NCI-H2107 treated with DMSO at 0.1 percent for 48 hours (cell line): ENCODE results near the gene MAGI2.

Experiments used
- DNase-seq: peaks from one replicate; lab custom pipeline; 2025; ENCODE audit not compliant: unreplicated experiment; lab: John Stamatoyannopoulos, UW

Gene MAGI2

DNA sequence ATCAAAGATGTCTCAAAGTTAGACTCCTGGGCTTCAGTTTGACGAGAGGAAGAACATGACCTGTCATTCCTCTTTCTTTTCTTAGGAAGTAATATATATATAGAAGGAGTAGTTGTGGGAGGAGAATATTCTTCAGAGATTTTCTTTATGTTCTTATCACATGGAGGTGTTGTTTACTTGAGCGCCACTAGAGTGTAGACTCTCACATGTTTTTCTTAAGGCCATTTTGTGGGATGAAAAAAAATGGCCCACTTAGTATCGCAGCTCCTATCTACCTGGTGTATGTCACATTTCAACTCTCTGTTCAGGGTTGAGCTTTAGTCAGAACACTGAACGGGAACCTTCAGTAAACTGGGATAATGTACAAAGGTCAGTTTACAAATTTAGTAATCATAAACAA lies 1009.7 kb downstream of the MAGI2 start:
- no peak for DNase-seq

DNA sequence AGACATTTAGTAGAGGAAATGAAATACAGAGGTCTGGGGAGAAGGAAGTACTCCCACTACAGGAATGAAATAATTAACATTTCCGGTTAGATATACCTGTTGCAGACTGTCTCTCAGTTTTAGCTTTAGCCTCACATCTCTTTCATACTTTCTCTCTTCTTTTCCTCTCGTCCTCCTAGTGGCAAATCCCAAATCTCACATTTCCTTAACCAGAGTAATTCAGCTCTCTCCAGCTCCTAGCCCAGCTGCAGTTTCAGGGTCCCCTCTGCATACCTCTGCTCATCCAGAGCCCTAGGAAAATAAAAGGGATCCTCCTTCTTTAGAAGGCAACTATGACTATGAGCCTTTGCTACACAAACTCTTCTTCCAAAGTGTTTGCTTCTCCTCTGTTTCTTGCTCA lies 1011.7 kb downstream of the MAGI2 start:
- DNase-seq = no peak

DNA sequence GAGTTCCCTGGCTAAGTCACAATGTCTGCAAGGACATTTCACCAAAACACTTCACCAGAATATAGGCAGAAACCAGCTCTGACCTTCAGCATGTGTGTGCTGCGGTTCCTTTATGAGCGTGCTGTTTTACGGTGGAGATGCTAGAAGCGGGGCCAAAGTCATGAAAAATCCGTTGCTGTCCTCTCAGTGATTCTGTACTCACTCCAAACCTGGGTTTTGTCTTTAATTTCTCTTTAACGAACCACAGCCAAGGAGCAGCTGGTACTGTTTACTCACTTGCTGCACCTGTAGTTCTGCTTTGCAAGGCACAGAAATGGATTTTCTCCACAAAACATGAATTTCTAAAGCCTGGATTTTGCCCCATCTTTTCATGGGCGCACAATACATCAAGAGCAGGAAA lies 1015.0 kb downstream of the MAGI2 start:
- DNase-seq = no peak

DNA sequence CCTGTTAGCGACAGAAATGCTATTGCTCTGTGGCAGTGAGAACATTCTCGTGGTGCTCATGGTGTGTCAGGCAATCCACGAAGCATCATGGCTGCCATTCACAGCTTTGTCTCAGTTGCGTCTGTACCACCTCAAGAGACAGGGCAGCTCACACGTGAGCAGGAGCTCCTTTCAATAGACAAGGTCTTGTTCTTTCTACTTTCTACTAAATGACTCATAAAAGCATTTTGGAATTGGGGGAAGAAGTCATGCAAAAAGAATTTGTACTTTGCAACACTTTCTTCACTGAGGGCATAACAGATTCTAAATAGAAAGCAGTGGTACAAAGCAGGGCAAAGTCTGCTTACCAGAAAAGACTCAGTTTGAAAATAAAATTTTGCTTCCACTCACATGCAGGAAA lies 1016.3 kb downstream of the MAGI2 start:
- no peak for DNase-seq

DNA sequence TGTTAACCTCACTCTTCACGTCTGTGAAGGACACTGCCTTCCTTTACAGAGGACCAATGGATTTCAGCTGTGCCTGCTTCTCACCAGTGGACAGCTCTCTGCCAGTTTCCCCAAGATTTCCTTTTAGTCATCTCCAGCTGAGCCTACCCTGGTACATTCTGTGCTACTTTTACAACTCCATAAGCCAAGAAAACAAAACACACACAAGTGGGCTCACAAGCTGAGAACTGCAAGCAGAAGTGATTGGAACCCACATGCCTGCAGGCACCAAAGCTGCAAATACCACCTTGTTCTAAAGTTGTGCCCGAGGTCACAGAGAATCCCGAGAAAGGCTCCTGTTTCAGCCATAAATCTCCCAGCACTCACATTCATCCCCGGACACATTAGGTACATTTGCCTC lies 1018.1 kb downstream of the MAGI2 start:
- no peak for DNase-seq

DNA sequence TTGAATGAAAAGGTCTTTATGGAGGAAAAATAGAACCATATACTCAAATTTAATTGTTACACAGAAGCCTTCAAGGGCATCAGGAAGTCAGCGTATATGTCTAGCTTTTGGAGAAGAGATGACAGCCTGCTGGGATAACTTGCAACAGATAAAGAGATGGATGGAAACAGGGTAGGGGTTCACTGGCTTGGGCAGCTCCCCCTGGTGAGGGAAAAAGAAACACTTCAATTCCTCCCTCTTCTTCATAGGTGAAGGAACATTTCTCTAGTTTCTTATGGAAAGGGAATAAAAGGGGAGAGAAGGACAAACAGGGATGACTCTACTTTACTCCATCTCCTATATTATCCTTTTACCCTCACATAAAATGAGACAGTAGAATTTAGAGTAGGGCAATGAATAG lies 1019.2 kb downstream of the MAGI2 start:
- no peak for DNase-seq

DNA sequence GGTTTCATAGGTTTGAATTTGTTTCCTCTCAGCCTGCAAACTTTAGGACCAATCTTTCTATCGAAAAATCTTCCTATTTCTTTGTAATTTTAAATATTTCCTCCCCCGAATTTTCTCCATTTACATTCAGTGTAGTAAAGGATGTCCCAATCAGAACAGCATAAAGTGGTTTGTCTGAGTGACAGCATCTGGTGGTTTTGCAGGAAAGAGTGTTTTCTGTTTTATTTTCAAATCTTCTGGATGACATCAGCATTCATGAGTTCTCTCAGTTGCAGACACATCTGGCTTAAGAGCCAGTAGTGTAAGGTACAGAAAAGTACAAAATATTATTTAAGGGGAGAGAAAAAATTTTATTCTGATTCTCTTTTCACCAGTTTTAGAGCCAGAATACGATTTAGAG lies 1020.0 kb downstream of the MAGI2 start:
- no peak for DNase-seq

DNA sequence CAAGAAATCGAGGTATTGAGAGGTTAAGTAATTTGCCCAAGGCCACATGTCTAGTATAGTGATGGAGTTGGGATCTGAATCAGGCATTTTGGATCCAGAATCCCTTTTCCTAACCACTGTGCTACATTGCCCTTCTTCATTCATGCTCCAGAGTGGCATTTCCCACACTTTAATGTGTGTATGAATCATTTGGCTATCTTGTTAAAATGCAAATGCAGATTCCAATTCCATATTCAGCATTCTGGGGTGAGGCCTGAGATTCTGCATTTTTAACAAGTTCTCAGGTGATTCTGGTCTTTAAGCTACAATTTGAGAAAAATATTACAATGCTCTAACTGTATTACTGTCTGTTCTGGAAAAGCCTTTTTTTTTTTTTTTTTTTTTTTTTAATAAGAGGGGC lies 1023.6 kb downstream of the MAGI2 start:
- DNase-seq = no peak

DNA sequence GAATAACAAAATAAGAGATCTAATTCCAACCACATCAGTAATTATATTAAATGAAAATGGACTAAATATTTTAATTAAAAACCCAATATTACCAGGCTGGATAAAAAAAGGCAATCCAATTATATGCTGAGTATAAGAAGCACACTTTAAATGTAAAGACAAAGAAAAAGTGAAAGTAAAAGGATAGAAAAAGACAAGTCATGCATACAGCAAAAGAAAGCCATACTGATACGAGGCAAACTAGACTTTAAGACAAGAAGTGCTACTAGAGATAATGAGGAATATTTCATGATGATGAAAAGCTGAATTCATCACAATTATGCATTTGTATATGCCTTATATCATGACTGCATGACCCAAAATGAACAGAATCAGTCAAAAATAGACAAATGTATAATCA lies 1026.3 kb downstream of the MAGI2 start:
- DNase-seq = no peak

DNA sequence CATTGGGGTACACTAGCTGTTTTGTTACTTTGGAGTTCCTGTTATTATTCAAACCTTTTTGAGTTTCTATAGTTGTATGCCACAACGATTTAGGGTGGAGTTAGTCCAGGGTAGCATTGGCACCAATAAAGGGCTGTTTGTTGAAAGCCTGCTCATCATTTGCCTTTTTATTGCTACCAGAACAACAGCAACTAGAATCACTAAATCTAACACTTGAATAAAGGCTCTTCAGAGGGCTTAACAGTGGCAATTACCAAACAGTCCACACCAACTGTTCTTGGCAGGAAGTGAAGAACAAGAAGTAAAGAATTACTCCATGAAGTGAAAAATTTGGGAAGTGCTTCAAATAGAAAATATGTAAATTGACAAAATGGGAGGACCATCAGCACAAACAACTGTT lies 1033.5 kb downstream of the MAGI2 start:
- DNase-seq = no peak

DNA sequence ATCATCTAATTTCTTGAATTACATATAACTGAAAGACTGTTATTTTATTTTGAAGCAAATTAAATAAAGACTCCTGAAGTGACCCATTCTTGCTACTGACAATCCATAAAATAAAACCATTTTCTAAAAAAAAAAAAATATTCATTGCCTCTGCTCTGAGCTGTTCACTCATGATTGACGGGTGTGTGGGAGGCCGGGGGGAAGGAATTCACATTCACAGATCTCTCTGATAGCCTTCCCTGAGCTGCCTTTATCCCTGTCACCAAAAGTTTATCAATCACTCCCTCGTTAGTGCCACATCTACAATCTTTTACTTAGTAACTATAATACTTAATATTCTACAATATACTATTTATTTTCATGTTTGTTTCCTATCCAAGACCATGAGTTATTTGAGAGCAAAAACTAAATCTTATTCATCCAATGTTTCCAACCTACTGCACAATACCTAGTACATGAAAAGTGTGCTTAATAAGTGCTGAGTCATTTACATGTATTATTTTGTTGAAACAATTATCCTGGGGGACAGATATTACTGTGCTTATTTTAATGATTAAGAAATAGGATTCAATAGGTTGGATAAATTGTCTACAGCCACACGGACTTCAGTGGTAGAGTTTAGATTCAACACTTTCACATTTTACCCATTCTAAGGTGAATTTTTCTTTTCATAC lies 1036.2 kb downstream of the MAGI2 start:
- no peak for DNase-seq

DNA sequence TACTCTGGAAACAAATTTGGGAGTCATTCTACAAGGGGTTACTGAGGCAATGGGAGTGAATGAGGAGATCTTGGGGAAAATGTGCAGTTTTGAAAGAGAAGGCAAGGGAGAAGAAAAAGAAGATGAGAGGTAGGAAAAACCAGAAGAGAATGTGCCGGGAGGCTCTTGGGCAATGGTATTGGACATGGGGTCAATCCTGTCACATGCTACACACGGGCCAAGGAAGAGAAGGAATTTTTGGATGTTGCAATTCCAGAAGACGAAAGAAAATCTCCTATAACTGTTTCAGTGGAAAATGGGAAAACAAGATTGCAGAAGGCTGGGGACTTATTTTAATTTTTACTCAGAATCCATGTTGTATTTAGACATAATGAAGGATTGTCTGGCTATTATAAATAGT lies 1039.9 kb downstream of the MAGI2 start:
- no peak for DNase-seq

DNA sequence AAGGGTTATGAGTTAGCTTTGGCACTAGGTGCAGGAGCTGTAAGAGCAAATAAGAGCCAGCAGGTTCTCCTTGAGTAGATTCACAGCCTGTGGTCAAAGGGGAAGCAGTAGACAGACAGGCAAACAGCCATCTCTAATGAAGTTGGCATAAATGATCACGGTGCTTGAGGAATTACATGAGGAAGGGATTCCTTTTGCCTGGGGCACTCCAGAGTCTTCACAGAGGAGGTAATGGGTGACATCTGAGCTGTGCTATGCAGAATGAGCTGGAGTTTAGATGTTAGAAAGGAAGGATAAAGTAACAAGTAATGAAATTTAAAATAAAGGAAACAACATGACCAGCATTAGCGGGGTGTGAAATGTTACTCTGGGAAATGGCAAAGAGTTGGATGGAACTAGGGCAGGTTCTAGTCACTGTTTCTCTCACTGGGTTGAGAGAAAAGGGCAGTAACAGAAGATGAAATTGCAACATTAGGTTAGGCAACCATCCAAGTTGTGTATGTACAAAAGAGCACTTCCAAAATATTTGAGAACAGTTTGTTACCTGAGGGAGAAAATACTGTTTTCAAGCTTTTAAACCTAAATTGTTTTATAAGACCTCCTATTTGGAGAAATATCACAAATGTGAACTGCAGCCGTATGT lies 1041.1 kb downstream of the MAGI2 start:
- no peak for DNase-seq

DNA sequence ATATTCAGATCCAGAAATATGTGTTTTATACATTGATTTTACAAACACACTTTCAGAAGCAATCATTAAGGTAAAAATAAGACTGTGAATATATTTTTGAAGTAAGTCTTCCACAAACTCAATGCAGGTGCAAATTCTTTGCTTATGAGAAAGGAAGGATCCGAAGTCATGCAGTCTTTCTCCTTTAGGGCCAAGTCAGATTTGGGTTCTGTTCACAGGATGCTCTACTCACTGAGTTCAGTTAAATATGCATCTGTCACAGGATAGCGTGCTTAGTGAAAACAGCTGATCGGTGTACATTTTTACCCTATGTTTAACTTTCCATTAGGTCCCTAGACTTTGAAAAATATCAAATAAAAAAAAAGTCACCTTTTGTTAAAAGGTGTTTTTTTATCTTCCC lies 1046.4 kb downstream of the MAGI2 start:
- no peak for DNase-seq

DNA sequence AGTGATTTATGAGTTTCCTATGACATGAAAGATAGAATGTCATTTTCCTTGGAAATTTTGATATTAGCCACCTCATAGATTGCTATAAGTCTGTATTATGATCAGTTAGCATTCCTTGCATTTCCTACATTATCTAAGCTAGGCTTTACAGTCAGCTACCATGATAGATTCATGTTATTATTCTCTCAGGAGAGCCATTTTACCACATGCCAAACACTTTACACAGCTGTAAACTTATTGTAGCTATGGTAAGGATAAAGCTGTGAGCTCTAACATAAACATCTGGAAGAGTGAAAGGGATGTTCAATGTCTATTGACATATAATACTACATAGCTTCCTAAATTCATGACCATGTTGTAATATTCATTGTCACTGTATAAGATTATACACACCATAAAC lies 1046.9 kb downstream of the MAGI2 start:
- DNase-seq = no peak

DNA sequence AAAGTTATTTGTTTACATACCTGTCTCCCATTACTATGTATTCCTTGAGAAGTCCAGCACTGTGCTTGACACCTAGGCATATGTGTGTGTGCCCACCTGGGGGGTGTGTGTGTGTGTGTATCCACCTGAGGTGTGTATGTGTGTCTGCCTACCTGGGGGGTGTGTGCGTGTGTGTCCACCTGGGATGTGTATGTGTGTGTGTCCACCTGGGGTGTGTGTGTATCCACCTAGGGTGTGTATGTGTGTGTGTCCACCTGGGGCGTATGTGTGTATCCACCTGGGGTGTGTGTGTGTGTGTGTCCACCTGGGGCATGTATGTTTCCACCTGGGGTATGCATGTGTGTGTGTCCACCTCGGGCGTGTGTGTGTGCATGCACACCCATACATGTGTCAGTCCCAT lies 1051.4 kb downstream of the MAGI2 start:
- no peak for DNase-seq

DNA sequence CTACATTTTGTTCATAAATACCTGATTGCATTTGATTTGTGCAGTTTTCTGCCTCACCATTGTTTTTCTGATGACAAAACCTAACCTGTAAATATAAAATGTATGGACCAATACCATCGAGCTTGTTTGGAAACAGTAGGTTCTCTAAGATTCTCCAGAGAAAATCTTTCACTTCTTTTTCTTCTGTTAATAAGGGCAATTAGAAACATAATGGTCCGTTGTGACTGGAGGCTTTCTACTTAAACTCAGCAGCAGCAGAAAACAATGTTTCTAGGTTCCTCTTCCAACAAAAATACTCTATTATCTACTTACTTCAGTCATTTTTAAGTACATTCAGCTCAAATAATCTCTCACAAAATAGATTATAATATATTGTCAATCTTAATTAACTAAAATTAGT lies 1053.4 kb downstream of the MAGI2 start:
- no peak for DNase-seq

DNA sequence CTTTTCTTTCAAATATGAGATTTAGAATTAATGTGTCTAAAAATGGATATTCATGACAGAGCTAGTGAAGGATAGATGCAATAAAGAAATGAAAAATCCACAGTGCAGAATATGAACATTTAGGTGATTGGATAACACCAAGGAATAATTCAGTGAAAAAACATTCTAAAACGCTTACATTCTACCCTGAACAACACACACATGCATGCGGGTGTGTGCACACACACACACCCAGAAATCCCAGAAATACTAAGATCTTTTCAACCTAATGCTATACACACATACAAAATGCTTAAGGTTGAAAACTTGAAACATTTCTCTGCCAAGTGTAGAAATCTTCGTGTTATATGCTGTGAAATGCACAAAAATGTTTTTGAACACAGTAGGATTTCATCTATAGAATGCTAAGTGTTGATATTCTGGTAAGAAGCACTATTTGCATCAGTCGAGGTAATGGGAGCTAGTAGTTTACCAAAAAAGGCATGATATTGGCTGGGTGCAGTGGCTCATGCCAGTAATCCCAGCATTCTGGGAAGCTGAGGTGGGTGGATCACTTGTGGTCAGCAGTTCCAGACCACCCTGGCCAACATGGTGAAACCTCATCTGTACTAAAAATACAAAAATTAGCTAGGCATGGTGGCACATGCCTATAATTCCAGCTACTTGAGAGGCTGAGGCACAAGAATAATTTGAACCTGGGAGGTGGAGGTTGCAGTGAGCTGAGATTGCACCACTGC lies 1054.3 kb downstream of the MAGI2 start:
- no peak for DNase-seq

DNA sequence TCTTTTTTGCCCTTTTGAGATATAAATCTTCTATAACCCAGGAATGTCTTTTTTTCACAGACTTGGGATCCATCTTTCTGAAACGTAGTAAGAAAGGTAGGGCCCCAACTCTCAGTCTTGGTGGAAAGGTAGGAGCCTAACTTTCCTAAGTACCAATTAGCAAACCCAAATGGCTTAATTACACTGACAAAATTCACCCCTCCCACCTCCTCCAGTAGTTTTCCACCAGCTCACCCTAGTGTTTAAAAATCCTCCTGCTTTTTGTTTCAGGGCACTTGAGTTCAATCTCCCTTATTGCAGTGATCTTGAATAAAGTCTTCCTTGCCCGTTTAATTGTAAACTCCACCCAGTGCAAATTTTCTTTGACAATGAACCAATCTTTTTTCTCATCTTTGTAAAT lies 1054.9 kb downstream of the MAGI2 start:
- DNase-seq = no peak

DNA sequence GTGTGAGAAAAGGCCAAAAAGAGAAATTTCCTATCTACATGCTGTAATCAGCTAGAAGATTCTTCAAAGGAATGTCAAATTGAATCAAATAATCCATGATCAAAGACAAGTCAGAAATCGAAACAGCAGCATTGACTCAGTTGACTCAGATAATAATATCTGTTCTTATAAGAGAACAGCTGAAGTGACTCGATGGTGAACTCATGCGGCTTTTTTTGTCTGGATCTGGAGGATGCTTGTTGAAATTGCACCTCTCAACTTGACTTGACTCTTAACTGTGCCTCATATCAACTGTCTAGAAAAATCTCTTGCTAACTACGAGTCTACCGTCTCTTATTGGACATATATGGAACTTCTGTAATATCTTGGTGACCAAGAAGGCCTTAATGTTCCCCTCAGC lies 1055.4 kb downstream of the MAGI2 start:
- DNase-seq = no peak

DNA sequence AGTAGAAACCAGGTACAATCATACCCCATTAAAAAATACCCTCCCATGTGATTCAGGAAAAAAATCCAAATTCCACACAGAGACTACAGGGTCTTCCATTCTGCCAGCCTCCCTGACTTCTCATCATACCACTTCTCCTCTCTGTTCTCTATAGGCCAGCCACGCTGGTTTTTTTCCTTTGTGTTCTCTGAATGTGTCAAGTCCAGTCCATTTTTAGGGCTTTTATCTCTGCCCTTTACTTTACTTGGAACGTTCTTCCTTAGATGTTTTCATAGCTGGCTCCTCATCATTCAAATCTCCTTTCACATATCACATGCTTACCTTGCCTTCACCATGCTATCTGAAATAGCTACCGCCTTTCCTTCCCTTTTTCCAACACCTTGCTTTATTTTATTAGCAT lies 1057.3 kb downstream of the MAGI2 start:
- DNase-seq = no peak

DNA sequence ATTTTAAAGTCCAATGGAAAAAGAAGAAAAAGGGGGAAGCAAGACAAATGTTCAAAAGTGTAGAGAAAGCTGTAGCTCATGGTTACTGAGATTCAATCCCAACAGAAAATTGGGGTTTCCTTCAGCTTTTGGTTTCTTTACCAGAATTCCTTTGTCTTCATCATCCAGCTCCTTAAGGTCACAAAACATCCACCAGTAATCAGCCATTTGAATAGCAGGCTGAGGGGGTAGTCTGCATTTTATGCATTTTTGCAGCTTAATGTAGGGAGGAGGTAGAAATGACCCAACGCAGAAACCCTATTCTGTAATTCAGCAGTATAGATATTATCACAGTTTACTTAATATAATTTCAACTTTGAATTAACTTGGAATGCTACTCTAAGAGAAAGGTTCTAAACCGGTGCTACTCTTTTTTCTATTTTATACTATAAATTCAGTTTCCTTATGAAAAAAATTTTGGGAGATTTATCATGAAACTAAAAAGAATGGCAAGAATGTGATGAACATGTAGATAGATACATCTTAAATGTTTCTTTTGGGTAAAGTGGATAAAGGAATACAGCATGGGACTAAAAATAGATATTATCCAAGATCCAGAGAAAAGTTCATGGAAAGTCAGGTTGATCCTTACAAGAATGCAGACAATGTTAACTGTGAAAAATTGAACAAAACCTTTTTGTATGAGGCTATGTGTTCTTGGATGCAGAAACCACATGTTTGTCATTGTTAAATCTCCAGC lies 1058.0 kb downstream of the MAGI2 start:
- DNase-seq = no peak
